Measurements from ENCODE around the gene VAV2. TPM values are rescaled to one million over a fixed set of nuclear protein-coding genes. Genes with fewer than 3 reads are reported as not detected.

Gene VAV2
- total and polyA plus RNA-seq, 5 donors = 4.7 to 11.4 (median 7.4) TPM

DNA sequence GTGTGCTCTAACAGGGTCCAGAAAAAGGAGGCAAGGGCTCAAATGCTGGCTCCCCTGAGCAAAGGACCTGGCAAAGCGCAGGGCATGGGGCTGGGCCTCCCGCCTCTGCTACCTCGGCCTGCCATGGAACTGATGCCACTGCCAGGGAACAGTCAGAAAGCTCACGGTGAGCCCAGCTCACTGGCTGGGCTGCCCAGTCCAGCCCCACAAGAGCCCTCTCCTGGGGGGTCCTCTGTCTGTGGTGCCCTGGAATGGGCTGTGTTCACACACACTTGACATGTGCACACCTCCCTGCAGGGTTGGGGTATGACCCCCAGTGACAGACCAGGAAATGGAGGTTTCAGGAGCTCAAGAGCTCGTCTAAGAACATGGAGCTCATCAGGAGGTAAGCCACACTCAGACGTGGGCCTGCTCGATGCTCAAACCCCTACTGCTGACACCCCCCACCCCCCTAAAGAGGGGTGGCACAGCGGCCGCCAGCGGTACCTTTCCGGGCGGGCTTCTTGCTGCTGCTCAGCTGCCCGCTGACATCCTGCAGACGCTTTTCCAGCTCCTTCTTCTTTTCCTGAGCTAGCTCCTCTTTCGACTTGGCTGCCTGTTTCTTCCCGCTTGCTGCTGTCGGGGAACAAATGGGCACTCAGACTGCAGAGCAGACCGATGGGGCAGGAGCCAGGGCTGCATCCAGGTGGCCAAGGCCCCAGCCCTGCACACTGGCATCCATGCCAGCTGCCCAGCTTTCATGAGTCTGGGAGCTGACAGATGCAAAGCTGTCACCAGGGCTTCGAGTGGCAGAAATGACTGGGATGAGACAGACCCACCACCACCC, 42.3 kb upstream of the VAV2 start:
- 96% methylated on average over 19 of the region's 19 CpGs for WGBS
- peak in 1 of 3 donors; percentile 32 for DNase-seq
- Histone ChIP-seq H3K4me3 (ENCODE audit: low read length) (no peak overlapping the region), H3K4me1 (ENCODE audit: control insufficient read depth, insufficient read depth, low read length) (no peaks in the 10 kb centered on the region), H3K27ac (ENCODE audit: low read length) (no peak overlapping the region), H3K9me3 (ENCODE audit: control insufficient read depth, low read length) (no peaks in the 10 kb centered on the region), H3K27me3 (ENCODE audit: control insufficient read depth, insufficient read depth) (no peaks in the 10 kb centered on the region)
- intact Hi-C loops (cut with DNase I) = no loop called here
- no peak for ATAC-seq

DNA sequence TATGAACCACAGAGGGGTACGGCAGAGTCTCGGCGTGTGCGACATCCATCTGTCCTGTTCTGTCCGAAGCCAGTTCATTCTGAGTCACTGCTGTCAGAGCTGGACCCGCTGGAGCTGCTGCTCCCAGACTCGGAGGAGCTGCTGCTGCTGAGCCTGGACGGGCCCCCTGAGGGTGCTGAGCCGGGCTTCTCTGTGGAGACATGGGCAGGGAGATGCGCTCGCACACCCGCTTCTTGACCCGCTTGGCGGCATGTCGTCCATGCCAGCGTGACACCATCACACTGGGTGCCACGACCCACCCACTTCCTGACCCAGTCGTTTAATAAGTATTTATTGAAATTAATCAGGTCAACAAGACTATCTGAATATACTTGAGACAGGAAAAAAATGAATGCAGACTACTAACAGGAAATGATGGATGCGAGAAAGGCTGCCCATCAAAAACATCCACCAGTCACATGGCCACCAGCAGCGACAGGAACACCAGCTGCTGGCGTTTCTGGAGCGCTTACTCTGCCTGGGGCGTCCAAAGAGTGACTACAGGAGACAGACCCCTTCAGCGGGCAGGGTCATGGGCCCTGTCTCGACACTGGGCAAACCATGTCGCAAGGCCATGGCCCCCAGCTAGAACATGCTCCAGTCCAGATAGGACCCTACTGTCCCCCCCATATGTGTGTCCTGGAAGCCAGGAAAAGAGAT, 41.5 kb upstream of the VAV2 start:
- H3K4me1 ChIP-seq (ENCODE audit: control insufficient read depth, insufficient read depth, low read length) = no peaks in the 10 kb centered on the region
- H3K27ac ChIP-seq (ENCODE audit: low read length) = no peak overlapping the region
- ATAC-seq (no peak), DNase-seq (peak in 1 of 3 donors; percentile 59)
- no peak overlapping the region for H3K4me3 ChIP-seq (ENCODE audit: low read length)
- intact Hi-C loops (cut with DNase I) = no loop called here
- H3K27me3 ChIP-seq (ENCODE audit: control insufficient read depth, insufficient read depth) = no peaks in the 10 kb centered on the region
- no peaks in the 10 kb centered on the region for H3K9me3 ChIP-seq (ENCODE audit: control insufficient read depth, low read length)
- 93% methylated on average over 26 of the region's 26 CpGs for WGBS

DNA sequence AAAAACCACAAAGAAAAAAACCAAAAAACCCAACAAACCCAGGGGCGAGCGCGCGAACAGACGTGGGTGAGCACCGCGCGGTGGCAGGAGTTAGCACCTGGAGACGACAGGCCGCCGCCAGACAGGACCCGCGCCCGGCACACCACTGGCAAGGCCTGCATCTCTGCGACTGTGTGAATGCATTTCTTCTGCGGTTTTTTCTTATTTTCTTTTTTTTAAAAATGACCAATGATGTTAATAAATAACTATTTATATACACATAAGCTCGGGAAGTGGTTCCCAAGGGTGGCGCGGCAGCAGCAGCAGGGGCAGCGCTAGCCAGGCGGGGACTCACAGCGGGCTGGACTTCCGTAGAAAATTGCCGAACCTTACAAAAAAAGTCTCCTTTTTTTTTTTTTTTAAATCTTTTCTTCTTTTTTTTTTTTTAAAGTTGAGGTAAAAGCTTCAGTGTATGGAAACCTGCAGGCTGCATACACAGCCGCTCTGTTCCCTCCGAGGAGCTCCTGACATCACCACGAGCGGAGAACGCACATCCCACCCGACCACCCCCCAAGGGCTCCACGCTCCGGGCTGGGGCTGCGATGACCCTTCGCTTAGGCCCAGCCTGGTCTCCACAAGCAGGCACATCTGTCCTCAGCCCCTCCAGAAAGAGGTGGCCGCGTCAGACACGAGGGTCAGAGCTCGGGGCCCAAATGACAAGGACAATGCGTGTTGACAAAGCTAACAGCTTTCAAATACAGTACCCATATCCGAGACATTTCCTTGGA, 40.5 kb upstream of the VAV2 start:
- H3K4me3 ChIP-seq (ENCODE audit: low read length) = no peak overlapping the region
- H3K9me3 ChIP-seq (ENCODE audit: control insufficient read depth, low read length) = no peaks in the 10 kb centered on the region
- intact Hi-C loops (cut with DNase I) = no loop called here
- no peaks in the 10 kb centered on the region for H3K27me3 ChIP-seq (ENCODE audit: control insufficient read depth, insufficient read depth)
- DNase-seq (peak in 1 of 3 donors; percentile 31), ATAC-seq (no peak)
- no peak overlapping the region for H3K27ac ChIP-seq (ENCODE audit: low read length)
- no peaks in the 10 kb centered on the region for H3K4me1 ChIP-seq (ENCODE audit: control insufficient read depth, insufficient read depth, low read length)
- 95% methylated on average over 40 of the region's 40 CpGs for WGBS

DNA sequence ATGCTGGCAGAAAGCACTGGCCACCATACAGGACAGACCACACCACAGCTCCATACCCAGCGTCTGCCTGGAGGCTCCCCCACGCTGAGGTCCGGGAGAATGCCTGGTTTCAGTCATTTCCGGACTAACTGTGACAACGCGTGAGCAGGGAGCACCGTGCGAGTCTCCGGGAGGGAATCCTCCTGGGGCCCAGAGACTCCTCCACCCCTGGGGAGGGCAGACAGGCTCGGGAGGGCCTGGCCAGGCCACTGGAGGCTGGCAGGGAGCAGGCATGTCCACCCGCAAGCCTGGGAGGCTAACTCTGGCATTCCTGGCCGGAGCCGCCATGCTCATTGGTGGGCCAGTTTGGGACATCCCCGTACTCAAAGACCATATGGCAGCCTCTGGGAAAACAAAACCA, 39.7 kb upstream of the VAV2 start:
- Histone ChIP-seq H3K4me1 (ENCODE audit: control insufficient read depth, insufficient read depth, low read length) (no peaks in the 10 kb centered on the region), H3K27me3 (ENCODE audit: control insufficient read depth, insufficient read depth) (no peaks in the 10 kb centered on the region), H3K4me3 (ENCODE audit: low read length) (no peak overlapping the region), H3K27ac (ENCODE audit: low read length) (no peak overlapping the region), H3K9me3 (ENCODE audit: control insufficient read depth, low read length) (no peaks in the 10 kb centered on the region)
- WGBS = 86% methylated on average over 14 of the region's 14 CpGs
- no peak for DNase-seq
- no peak for ATAC-seq
- intact Hi-C loops (cut with DNase I) = no loop called here

DNA sequence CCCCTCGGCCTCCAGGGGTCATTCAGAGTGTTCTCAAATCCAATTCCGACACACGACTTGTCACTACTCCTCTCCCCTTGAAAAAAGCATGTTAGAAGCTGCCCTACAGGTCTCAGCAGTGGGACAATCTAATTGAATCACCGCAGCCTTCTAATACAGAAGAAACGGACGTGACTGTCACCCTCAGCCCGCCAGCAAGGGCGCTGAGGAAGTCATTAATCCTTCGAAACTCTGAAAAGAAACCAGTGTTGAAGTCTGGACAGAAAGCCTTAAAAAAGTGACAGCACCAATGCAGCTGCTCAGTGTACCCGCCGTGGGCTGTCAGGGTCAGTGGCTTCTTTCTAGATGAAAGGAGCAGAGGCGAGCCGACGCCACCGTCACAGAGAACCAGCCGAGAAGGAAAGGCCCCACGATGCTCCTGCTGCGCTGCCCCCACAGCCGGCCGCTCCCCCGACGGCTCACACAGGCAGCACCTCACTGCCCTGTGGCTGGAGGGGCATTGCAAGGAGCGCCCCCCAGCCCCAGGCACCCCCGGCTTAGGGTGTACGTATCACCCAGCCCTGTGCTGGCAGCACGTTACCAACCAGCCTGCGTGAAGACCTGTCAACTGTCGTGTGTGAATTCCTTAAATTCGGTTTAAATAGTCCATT, 38.8 kb upstream of the VAV2 start:
- intact Hi-C loops (cut with DNase I) = no loop called here
- ATAC-seq = no peak

DNA sequence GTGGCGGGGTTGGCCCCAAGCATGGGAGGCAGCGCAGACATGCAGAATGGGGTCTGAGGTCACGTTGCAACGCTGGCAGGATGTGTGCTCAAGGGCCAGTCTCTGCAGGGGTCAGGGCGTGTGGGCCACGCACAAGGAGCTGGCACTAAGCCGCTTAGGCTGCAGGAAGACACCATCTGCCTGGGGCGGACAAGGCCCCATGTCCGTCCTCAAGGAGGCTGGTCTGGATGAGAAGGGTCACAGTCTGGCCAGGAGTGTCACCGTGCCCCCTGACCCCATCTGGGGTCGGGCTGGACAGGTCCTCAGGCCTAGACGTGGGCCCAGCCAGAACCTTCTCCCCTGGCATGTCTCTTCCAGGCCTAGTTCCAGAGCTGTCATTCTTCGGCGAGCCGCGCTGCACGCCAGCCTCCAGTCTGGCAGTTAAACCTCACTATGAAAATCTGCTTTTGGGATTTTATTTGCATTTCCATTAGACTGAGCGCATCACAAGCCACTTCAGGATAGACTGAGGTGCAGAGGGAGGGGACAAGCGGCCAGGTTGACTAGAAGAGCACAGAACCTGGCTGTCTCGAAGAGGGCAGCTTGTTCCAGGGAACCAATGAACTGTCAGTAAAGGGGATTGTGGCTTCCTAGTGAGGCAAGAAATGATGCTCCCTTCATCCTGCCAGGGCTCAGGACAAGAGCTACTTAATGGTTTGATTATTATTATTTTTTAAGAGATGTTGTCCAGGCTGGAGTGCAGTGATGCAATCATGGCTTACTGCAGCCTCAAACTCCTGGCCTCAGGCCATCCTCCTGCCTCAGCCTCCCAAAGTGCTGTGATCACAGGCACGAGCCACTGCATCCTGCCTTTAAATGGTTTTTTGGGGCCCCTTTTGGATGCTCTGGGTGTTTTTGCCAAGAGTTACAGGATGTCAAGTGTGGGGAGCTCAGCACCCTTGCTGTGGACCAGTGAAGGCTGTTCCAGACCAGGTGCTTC, 37.4 kb upstream of the VAV2 start:
- DNase-seq = no peak

More for the DNA sequence above, 38.8 kb upstream of the VAV2 start:
- Histone ChIP-seq H3K27ac (ENCODE audit: low read length) (no peak overlapping the region), H3K27me3 (ENCODE audit: control insufficient read depth, insufficient read depth) (no peaks in the 10 kb centered on the region), H3K4me1 (ENCODE audit: control insufficient read depth, insufficient read depth, low read length) (no peaks in the 10 kb centered on the region), H3K9me3 (ENCODE audit: control insufficient read depth, low read length) (no peaks in the 10 kb centered on the region), H3K4me3 (ENCODE audit: low read length) (no peak overlapping the region)
- 88% methylated on average over 29 of the region's 29 CpGs for WGBS
- no peak for DNase-seq

DNA sequence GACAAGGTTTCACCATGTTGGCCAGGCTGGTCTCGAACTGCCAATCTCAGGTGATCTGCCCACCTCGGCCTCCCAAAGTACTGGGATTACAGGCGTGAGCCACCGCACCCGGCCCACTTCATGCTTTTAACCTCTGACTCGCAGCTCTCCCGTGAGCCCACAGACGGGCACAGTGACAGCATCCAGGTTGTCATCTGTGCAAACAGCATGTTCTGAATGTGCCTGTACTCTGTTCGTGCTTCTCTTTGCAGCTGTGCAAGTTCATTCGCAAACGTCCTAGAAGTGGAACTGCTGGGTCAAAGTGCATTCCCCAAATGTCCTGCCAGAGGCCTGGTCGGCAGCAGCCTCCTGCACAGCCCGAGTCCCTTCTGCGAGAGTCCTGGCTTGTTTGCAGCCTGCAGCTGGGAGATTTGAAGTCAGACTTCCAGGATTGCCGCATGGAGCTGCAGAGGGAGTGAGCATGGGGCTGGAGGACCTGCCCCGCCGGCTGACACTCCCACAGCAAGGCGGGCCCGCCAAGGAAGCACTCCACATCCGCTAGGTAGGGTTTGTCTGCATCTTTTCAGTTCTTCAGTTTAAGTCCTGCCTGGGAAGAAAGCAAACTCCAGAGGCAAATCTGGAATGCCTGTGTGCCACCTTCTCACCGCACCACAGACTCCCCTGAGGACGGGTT, 36.6 kb upstream of the VAV2 start:
- H3K4me3 ChIP-seq (ENCODE audit: low read length) = no peak overlapping the region
- DNase-seq = no peak
- intact Hi-C loops (cut with DNase I) = no loop called here
- no peak for ATAC-seq
- no peaks in the 10 kb centered on the region for H3K9me3 ChIP-seq (ENCODE audit: control insufficient read depth, low read length)
- no peaks in the 10 kb centered on the region for H3K27me3 ChIP-seq (ENCODE audit: control insufficient read depth, insufficient read depth)
- H3K27ac ChIP-seq (ENCODE audit: low read length) = no peak overlapping the region
- H3K4me1 ChIP-seq (ENCODE audit: control insufficient read depth, insufficient read depth, low read length) = no peaks in the 10 kb centered on the region
- 91% methylated on average over 22 of the region's 22 CpGs for WGBS

More for the DNA sequence above, 37.4 kb upstream of the VAV2 start:
- Histone ChIP-seq H3K4me1 (ENCODE audit: control insufficient read depth, insufficient read depth, low read length) (no peaks in the 10 kb centered on the region), H3K4me3 (ENCODE audit: low read length) (no peak overlapping the region), H3K9me3 (ENCODE audit: control insufficient read depth, low read length) (no peaks in the 10 kb centered on the region), H3K27me3 (ENCODE audit: control insufficient read depth, insufficient read depth) (no peaks in the 10 kb centered on the region), H3K27ac (ENCODE audit: low read length) (no peak overlapping the region)
- ATAC-seq = no peak
- intact Hi-C loops (cut with DNase I) = no loop called here
- WGBS = 88% methylated on average over 21 of the region's 21 CpGs

DNA sequence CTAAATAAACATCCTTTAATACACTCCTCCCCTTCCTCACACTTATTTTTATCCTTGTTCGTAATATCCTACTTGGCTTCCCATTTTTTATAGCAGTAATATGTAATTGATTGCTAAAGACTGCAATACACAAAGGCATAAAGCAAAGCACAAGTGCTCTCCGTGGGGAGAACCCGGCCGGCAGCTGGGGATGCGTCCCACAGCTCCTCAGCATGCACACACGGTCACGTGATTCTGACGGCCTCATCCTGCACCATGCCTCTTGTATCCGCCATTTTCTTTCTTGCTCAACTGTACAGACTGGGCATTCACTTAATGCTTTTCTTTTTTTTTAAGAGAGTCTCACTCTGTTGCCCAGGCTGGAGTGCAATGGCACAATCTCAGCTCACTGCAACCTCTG, 36.0 kb upstream of the VAV2 start:
- DNase-seq = no peak
- no peak for ATAC-seq
- WGBS = 93% methylated on average over 9 of the region's 9 CpGs
- H3K27ac ChIP-seq (ENCODE audit: low read length) = no peak overlapping the region
- intact Hi-C loops (cut with DNase I) = no loop called here
- no peaks in the 10 kb centered on the region for H3K27me3 ChIP-seq (ENCODE audit: control insufficient read depth, insufficient read depth)
- no peaks in the 10 kb centered on the region for H3K9me3 ChIP-seq (ENCODE audit: control insufficient read depth, low read length)
- H3K4me3 ChIP-seq (ENCODE audit: low read length) = no peak overlapping the region
- H3K4me1 ChIP-seq (ENCODE audit: control insufficient read depth, insufficient read depth, low read length) = no peaks in the 10 kb centered on the region

DNA sequence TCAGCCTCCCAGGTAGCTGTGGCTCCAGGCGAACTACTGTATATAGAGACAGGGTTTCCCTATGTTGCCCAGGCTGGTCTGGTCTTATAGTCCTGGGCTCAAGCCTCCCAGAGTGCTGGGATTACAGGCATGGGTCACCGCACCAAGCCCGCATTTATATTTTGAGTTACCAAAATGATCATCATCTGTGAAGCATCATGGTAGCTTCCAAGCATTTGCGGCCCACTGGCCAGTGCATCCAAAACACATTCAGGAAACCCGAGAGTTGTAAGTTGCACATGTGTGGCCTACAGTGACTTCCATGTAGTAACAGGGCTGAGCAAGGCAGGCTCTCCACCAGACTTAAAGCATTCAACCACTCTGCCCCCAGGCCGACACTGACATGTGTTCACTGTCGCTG, 35.4 kb upstream of the VAV2 start:
- intact Hi-C loops (cut with DNase I) = no loop called here
- Histone ChIP-seq H3K27me3 (ENCODE audit: control insufficient read depth, insufficient read depth) (no peaks in the 10 kb centered on the region), H3K4me1 (ENCODE audit: control insufficient read depth, insufficient read depth, low read length) (no peaks in the 10 kb centered on the region), H3K9me3 (ENCODE audit: control insufficient read depth, low read length) (no peaks in the 10 kb centered on the region), H3K27ac (ENCODE audit: low read length) (no peak overlapping the region), H3K4me3 (ENCODE audit: low read length) (no peak overlapping the region)
- ATAC-seq = no peak
- WGBS = 93% methylated on average over 7 of the region's 7 CpGs
- DNase-seq = no peak

All from right cardiac atrium (tissue), 5 donors.